GM12864 (cell line): ENCODE measurements around the gene DDX3X.
"Not testable (repeated sequence)": the region's sequence is repeated elsewhere in the genome, so short reads cannot be mapped to it uniquely, and the experiment has no call there.

Experiments used
- DNase-seq: peaks from one replicate; pipeline ENCODE4 v3.0.0-alpha.2; 2011; ENCODE audit warnings: low read depth
- H3K4me3 ChIP-seq: 2 replicates; pipeline ENCODE4 v1.5.1; 2011; ENCODE audit warnings: mild to moderate bottlenecking, low read depth, low read length, control low read depth
- CTCF ChIP-seq: IDR thresholded peaks from 2 replicates; pipeline ENCODE4 v1.5.1; 2011; ENCODE audit warnings: low read depth, mild to moderate bottlenecking, moderate library complexity, low read length, control low read depth, inconsistent platforms; ENCODE audit errors: missing control alignments

DDX3X gene

DNA sequence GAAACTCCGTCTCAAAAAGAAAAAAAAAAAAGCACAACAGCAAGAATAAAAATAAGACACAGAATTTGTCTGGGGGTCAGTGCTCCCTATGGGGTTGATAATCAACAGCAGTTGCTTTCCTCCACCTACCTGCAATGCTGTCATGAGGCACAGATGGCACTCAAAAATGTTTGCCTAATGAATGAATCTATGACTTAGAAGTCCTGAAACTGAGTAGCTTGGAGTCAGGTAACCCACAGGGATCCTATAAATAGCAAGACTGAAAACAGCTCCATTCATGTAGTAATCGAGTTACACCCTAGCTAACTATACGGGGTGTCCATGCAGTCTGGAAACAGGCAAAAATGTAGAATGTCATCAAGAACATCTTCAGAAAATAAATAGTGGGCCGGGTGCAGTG, 19.8 kb upstream of the DDX3X start:
- no peak for TF ChIP-seq CTCF
- H3K4me3 ChIP-seq, result no peak overlapping the region
- no peak for DNase-seq

GRCh38 chrX:41314881-41315280, 19.1 kb upstream of the DDX3X start:
- H3K4me3 ChIP-seq, result no peak overlapping the region
- DNase-seq, result no peak
- TF ChIP-seq CTCF, result no peak

- DNase-seq, H3K4me3 ChIP-seq: not testable (repeated sequence)
These were observed 17.7 kb upstream of the DDX3X start for GRCh38 chrX:41316266-41316665.

DNA sequence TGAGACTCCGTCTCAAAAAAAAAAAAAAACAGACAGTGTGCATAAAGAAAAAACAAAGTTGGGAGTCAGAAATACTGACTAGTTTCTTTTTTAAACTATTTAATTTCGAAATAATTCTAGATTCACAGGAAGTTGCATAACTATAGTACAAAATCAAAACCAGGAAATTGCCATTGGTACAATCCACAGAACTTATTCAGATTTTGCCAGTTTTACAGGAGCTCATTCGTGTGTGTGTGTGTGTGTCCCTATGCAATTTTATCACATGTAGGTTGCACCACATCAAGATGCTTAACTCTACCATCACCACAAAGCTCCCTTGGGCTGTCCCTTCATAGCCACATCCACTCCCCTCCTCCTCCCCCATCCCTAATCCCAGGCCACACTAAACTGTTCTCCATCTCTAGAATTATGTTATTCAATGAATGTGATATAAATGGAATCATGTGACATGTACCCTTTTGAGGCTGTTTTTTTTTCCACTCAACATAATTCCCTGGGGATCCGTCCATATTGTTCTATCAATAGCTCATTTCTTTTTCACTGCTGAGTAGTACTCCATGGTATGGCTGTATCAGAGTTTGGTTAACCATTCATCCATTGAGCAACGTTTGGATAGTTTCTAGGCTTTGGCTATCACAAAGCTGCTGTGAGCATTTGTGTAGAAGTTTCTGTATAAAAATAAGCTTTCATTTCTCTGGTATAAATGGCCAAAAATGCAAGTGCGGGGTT, 16.3 kb upstream of the DDX3X start:
- no peak for TF ChIP-seq CTCF
- no peak for DNase-seq
- no peak overlapping the region for H3K4me3 ChIP-seq

- DNase-seq, result no peak
- no peak overlapping the region for H3K4me3 ChIP-seq
- no peak for TF ChIP-seq CTCF
These were observed 13.6 kb upstream of the DDX3X start for GRCh38 chrX:41320393-41320792.

- no peak for TF ChIP-seq CTCF
- no peak overlapping the region for H3K4me3 ChIP-seq
- no peak for DNase-seq
These were observed 10.9 kb upstream of the DDX3X start for GRCh38 chrX:41322821-41323603.

- H3K4me3 ChIP-seq, result no peak overlapping the region
- TF ChIP-seq CTCF, result no peak
- no peak for DNase-seq
These were observed 7.5 kb upstream of the DDX3X start for GRCh38 chrX:41326431-41326830.
